Nephron (organoid): Measurements from ENCODE around the gene RANGRF.
A peak's percentile ranks its signal among the peaks of the same experiment; 100 is the strongest.

Source experiments
- H3K27ac Mint-ChIP-seq, 3 experiments: 2 replicates each; pipeline ENCODE4 v1.8.0; 2020; ENCODE audit warnings: mixed read lengths in 3 of 3, mild to moderate bottlenecking in 2 of 3, moderate library complexity in 1 of 3
- H3K27me3 Mint-ChIP-seq: 2 replicates; pipeline ENCODE4 v1.8.0; 2021; ENCODE audit warnings: low read depth, mild to moderate bottlenecking, moderate library complexity, mixed read lengths
- H3K36me3 Mint-ChIP-seq: 2 replicates; pipeline ENCODE4 v1.8.0; 2020; ENCODE audit warnings: low read depth, mixed read lengths
- H3K4me1 Mint-ChIP-seq: 2 replicates; pipeline ENCODE4 v1.8.0; 2020; ENCODE audit warnings: mixed read lengths
- H3K4me3 Mint-ChIP-seq, 3 experiments: 2 replicates each; pipeline ENCODE4 v1.8.0; 2020; ENCODE audit warnings: mild to moderate bottlenecking in 3 of 3, mixed read lengths in 3 of 3, moderate library complexity in 2 of 3
- H3K9me3 Mint-ChIP-seq: 2 replicates; pipeline ENCODE4 v1.8.0; 2020; ENCODE audit warnings: mixed read lengths
- CTCF ChIP-seq, 3 experiments: fragments of 200-600 bp; sonication (generic); IDR thresholded peaks; one replicate each; pipeline ENCODE4 v1.5.0; 2021; ENCODE audit warnings: antibody characterized with exemption in 3 of 3; ENCODE audit not compliant: unreplicated experiment in 3 of 3

Gene RANGRF

GRCh38 chr17:8253801-8254200 lies 34.7 kb upstream of the RANGRF start:
- no peaks in the 10 kb centered on the region for H3K27me3 Mint-ChIP-seq
- H3K27ac Mint-ChIP-seq = no peak overlapping the region
- no peak overlapping the region for H3K4me3 Mint-ChIP-seq
- peak in 2 of 3 experiments; percentile 8 for TF ChIP-seq CTCF (IDR thresholded peaks at IDR 0.05; ENCODE audit: unreplicated experiment in 3 of 3)
- H3K9me3 Mint-ChIP-seq = no peaks in the 10 kb centered on the region
- peaks cover 31% of the 10 kb centered on the region for H3K36me3 Mint-ChIP-seq
- H3K4me1 Mint-ChIP-seq = peaks cover 16% of the 10 kb centered on the region

GRCh38 chr17:8254881-8255280 lies 33.6 kb upstream of the RANGRF start:
- no peak for TF ChIP-seq CTCF (IDR thresholded peaks at IDR 0.05; ENCODE audit: unreplicated experiment in 3 of 3)
- H3K4me1 Mint-ChIP-seq = peaks cover 8% of the 10 kb centered on the region
- H3K9me3 Mint-ChIP-seq = no peaks in the 10 kb centered on the region
- peaks cover 31% of the 10 kb centered on the region for H3K36me3 Mint-ChIP-seq
- no peak overlapping the region for H3K27ac Mint-ChIP-seq
- no peaks in the 10 kb centered on the region for H3K27me3 Mint-ChIP-seq
- H3K4me3 Mint-ChIP-seq = no peak overlapping the region

- H3K27me3 Mint-ChIP-seq = no peaks in the 10 kb centered on the region
- peaks cover 36% of the 10 kb centered on the region for H3K36me3 Mint-ChIP-seq
- no peak overlapping the region for H3K27ac Mint-ChIP-seq
- TF ChIP-seq CTCF (IDR thresholded peaks at IDR 0.05; ENCODE audit: unreplicated experiment in 3 of 3) = no peak
- H3K9me3 Mint-ChIP-seq = no peaks in the 10 kb centered on the region
- peaks cover 2% of the 10 kb centered on the region for H3K4me1 Mint-ChIP-seq
- no peak overlapping the region for H3K4me3 Mint-ChIP-seq
These were observed 33.0 kb upstream of the RANGRF start for GRCh38 chr17:8255499-8255898.

GRCh38 chr17:8256291-8256690 lies 32.2 kb upstream of the RANGRF start:
- Mint-ChIP-seq H3K4me3 (no peak overlapping the region), H3K36me3 (peaks cover 43% of the 10 kb centered on the region), H3K27me3 (no peaks in the 10 kb centered on the region), H3K27ac (no peak overlapping the region), H3K4me1 (no peaks in the 10 kb centered on the region), H3K9me3 (no peaks in the 10 kb centered on the region)
- no peak for TF ChIP-seq CTCF (IDR thresholded peaks at IDR 0.05; ENCODE audit: unreplicated experiment in 3 of 3)

- no peaks in the 10 kb centered on the region for H3K9me3 Mint-ChIP-seq
These were observed 31.8 kb upstream of the RANGRF start for GRCh38 chr17:8256691-8257090.

More at GRCh38 chr17:8256691-8257090, 31.8 kb upstream of the RANGRF start:
- Mint-ChIP-seq H3K36me3 (peaks cover 43% of the 10 kb centered on the region), H3K27me3 (no peaks in the 10 kb centered on the region), H3K4me1 (no peaks in the 10 kb centered on the region), H3K27ac (no peak overlapping the region), H3K4me3 (no peak overlapping the region)
- TF ChIP-seq CTCF (IDR thresholded peaks at IDR 0.05; ENCODE audit: unreplicated experiment in 3 of 3) = no peak
